Measurements from ENCODE around the gene ORAI2. TPM values are rescaled to one million over a fixed set of nuclear protein-coding genes. Genes with fewer than 3 reads are reported as not detected.

Gene ORAI2
- total and polyA plus RNA-seq, 9 donors = 3.2 to 18.9 (median 15.6) TPM

DNA sequence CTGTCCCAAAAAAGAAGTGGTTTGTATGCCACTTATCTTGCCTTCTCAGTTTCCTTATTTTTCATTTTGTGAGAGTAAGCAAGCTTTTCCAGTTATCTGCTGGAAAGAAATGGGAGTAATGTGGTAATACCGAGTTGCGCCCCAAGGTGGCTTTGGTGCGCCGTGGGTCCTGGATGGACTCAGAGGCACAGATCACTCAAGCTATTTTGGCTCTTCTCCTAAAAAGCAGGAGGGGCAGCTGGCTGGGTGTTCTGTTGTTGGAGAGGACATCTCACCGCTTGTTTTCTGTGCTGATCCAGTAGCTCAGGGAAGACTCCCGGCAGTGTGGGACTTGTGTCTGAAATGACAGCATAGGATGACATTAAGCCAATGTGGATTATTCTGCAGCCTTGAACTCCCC, 20.8 kb upstream of the ORAI2 start:
- H3K36me3 ChIP-seq = no peaks in the 10 kb centered on the region
- DNase-seq = no peak
- H3K9me3 ChIP-seq = no peaks in the 10 kb centered on the region
- no peaks in the 10 kb centered on the region for H3K4me1 ChIP-seq (ENCODE audit: insufficient read depth)
- H3K27ac ChIP-seq = no peak overlapping the region
- WGBS, 3 donors = 51 to 54% (median 53%) methylated on average over 6 of the region's 6 CpGs
- TF ChIP-seq CTCF (IDR thresholded peaks at IDR 0.05) (no peak), EP300 (IDR thresholded peaks at IDR 0.05) (no peak), POLR2A (IDR thresholded peaks at IDR 0.05) (no peak)
- intact Hi-C loops (cut with DNase I) = no loop called here
- H3K4me3 ChIP-seq = no peak overlapping the region
- no peaks in the 10 kb centered on the region for H3K27me3 ChIP-seq

- WGBS, 3 donors = 52 to 59% (median 56%) methylated on average over 5 of the region's 5 CpGs
- H3K36me3 ChIP-seq = no peaks in the 10 kb centered on the region
- intact Hi-C loops (cut with DNase I) = no loop called here
Measured at GRCh38 chr7:102413091-102413490, 20.3 kb upstream of the ORAI2 start.

GRCh38 chr7:102413611-102414010, 19.8 kb upstream of the ORAI2 start:
- H3K36me3 ChIP-seq = no peaks in the 10 kb centered on the region
- H3K4me3 ChIP-seq = no peak overlapping the region
- no peak overlapping the region for H3K27ac ChIP-seq
- TF ChIP-seq CTCF (IDR thresholded peaks at IDR 0.05) = no peak
- TF ChIP-seq EP300 (IDR thresholded peaks at IDR 0.05) = no peak
- no peak for TF ChIP-seq POLR2A (IDR thresholded peaks at IDR 0.05)
- no peaks in the 10 kb centered on the region for H3K9me3 ChIP-seq
- 92 to 96% (median 94%) methylated on average over 4 of the region's 4 CpGs for WGBS, 3 donors
- H3K27me3 ChIP-seq = no peaks in the 10 kb centered on the region
- no peaks in the 10 kb centered on the region for H3K4me1 ChIP-seq (ENCODE audit: insufficient read depth)
- intact Hi-C loops (cut with DNase I) = no loop called here
- no peak for DNase-seq

More at GRCh38 chr7:102413091-102413490, 20.3 kb upstream of the ORAI2 start:
- no peak overlapping the region for H3K27ac ChIP-seq
- H3K9me3 ChIP-seq = no peaks in the 10 kb centered on the region
- TF ChIP-seq CTCF (IDR thresholded peaks at IDR 0.05) = no peak
- no peak for TF ChIP-seq EP300 (IDR thresholded peaks at IDR 0.05)
- no peak for TF ChIP-seq POLR2A (IDR thresholded peaks at IDR 0.05)
- no peak for DNase-seq
- H3K27me3 ChIP-seq = no peaks in the 10 kb centered on the region
- no peaks in the 10 kb centered on the region for H3K4me1 ChIP-seq (ENCODE audit: insufficient read depth)
- no peak overlapping the region for H3K4me3 ChIP-seq

DNA sequence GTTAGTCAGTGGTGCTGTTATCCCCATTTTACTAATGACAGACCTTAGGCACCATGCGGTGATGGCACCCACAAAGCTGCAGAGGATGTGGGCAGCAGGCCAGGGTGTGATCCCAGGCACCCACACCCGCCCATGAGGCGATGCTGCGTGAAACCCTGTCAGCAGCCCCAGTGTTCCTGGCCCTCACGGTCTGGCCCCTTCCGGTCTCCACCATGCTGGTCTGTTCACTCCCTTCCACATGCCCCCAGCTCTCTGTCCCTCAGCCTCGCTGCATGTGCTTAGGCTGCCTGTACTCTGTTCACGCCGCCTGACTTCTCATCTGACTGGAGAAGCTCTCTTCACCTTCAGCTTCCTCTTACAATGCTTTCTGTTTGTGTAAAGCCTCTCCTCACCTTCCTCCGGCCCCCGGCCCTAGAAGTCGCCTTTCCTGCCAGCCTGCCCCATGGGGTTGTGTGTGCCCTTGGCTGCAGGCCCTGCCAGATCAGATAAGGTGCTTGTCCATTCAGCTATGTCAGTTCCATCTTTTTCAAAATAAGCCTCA, 17.6 kb upstream of the ORAI2 start:
- Histone ChIP-seq H3K27ac (no peak overlapping the region), H3K36me3 (no peaks in the 10 kb centered on the region)
- intact Hi-C loops (cut with DNase I) = no loop called here

More for the DNA sequence above, 17.6 kb upstream of the ORAI2 start:
- Histone ChIP-seq H3K9me3 (no peaks in the 10 kb centered on the region), H3K4me3 (no peak overlapping the region), H3K27me3 (no peaks in the 10 kb centered on the region), H3K4me1 (ENCODE audit: insufficient read depth) (no peaks in the 10 kb centered on the region)
- no peak for TF ChIP-seq EP300 (IDR thresholded peaks at IDR 0.05)
- TF ChIP-seq POLR2A (IDR thresholded peaks at IDR 0.05) = no peak
- TF ChIP-seq CTCF (IDR thresholded peaks at IDR 0.05) = no peak
- DNase-seq = no peak
- 87 to 90% (median 89%) methylated on average over 12 of the region's 12 CpGs for WGBS, 3 donors
